HFFc6 (cell line): ENCODE measurements around the gene MCM8. TPM values are rescaled to one million over a fixed set of nuclear protein-coding genes. Genes with fewer than 3 reads are reported as not detected.

Experiments used
- DNase-seq: peaks from one replicate; pipeline ENCODE4 v3.0.0-alpha.2; 2018
- H3K27ac Mint-ChIP-seq: 2 replicates; pipeline ENCODE4 v1.8.0; 2020; ENCODE audit warnings: mild to moderate bottlenecking, mixed read lengths
- H3K27me3 Mint-ChIP-seq: 2 replicates; pipeline ENCODE4 v1.8.0; 2021; ENCODE audit warnings: mild to moderate bottlenecking, moderate library complexity, mixed read lengths; ENCODE audit not compliant: insufficient read depth
- H3K36me3 Mint-ChIP-seq: 2 replicates; pipeline ENCODE4 v1.8.0; 2021; ENCODE audit warnings: low read depth, mixed read lengths
- H3K4me1 Mint-ChIP-seq: 2 replicates; pipeline ENCODE4 v1.8.0; 2020; ENCODE audit warnings: low read depth, mixed read lengths
- H3K4me3 Mint-ChIP-seq: 2 replicates; pipeline ENCODE4 v1.8.0; 2020; ENCODE audit warnings: mild to moderate bottlenecking, moderate library complexity, mixed read lengths
- H3K9me3 Mint-ChIP-seq: 2 replicates; pipeline ENCODE4 v1.8.0; 2020; ENCODE audit warnings: mild to moderate bottlenecking, mixed read lengths
- CTCF ChIP-seq: fragments of 200-600 bp; sonication (generic); IDR thresholded peaks from 2 replicates; pipeline ENCODE4 v1.5.0; 2021; ENCODE audit warnings: antibody characterized with exemption, mild to moderate bottlenecking
- total RNA-seq, 6 experiments: library from RNA; stranded (reverse); fragmentation: NEBNext Ultra II Directional; extraction: Animal tissue kit (Norgen Biotek cat#: 25700); gene quantifications; 2 replicates in 1 of 6; 3 replicates in 5 of 6; pipeline ENCODE4 v1.2.3, GENCODE V29; 2021

The MCM8 gene
- total RNA-seq, 6 experiments from 2014 or later = 7.6 to 14.2 (median 13.8) TPM

GRCh38 chr20:5969940-5970339 lies 19.5 kb downstream of the MCM8 start:
- no peak for TF ChIP-seq CTCF
- no peak for DNase-seq
- H3K4me1 Mint-ChIP-seq = 0 out of 2 replicates have a peak, but pooled peaks cover 5% of the 10 kb centered on the region
- no peak overlapping the region for H3K4me3 Mint-ChIP-seq
- H3K27me3 Mint-ChIP-seq = no peaks in the 10 kb centered on the region; the same call in 1 of the 2 replicates
- no peak overlapping the region for H3K27ac Mint-ChIP-seq
- H3K36me3 Mint-ChIP-seq = peaks cover 7% of the 10 kb centered on the region
- H3K9me3 Mint-ChIP-seq = no peaks in the 10 kb centered on the region

DNA sequence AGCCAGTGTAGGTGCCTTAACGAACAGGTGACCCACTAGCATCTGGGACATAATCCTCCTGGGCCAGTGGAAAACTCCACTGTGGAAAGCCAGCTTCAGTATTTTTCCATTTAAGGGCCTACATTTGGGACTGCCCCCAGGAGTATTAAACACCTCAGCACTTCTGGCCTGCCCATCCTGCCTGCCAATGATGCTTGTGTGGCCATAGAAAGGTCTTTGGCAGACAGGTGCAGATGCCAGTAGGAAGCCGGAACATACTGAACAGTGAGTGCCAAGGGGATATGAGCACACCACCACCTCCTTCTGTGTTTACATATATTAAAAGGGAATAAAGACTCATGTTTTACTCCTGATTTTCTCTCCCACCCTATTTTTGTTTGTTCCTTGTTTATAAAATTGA lies 19.9 kb downstream of the MCM8 start:
- TF ChIP-seq CTCF = no peak
- Mint-ChIP-seq H3K27me3 (no peaks in the 10 kb centered on the region), H3K4me1 (0 out of 2 replicates have a peak, but pooled peaks cover 5% of the 10 kb centered on the region), H3K36me3 (peaks cover 7% of the 10 kb centered on the region), H3K9me3 (no peaks in the 10 kb centered on the region), H3K4me3 (no peak overlapping the region), H3K27ac (no peak overlapping the region)
- DNase-seq = no peak

GRCh38 chr20:5971203-5971602 lies 20.8 kb downstream of the MCM8 start:
- Mint-ChIP-seq H3K4me3 (no peak overlapping the region), H3K9me3 (no peaks in the 10 kb centered on the region), H3K27ac (no peak overlapping the region), H3K4me1 (0 out of 2 replicates have a peak, but pooled peaks cover 5% of the 10 kb centered on the region), H3K36me3 (peaks cover 7% of the 10 kb centered on the region; the same call in 1 of the 2 replicates), H3K27me3 (no peaks in the 10 kb centered on the region)
- TF ChIP-seq CTCF = no peak
- DNase-seq = no peak

- no peaks in the 10 kb centered on the region for H3K9me3 Mint-ChIP-seq
- H3K4me1 Mint-ChIP-seq = 0 out of 2 replicates have a peak, but pooled peaks cover 5% of the 10 kb centered on the region
- no peak overlapping the region for H3K4me3 Mint-ChIP-seq
- no peaks in the 10 kb centered on the region for H3K27me3 Mint-ChIP-seq
- TF ChIP-seq CTCF = no peak
- peak overlapping the region; percentile 16; the same call in 1 of the 2 replicates for H3K27ac Mint-ChIP-seq
- DNase-seq = no peak
- H3K36me3 Mint-ChIP-seq = no peaks in the 10 kb centered on the region
These were observed 22.7 kb downstream of the MCM8 start for GRCh38 chr20:5973172-5973571.

DNA sequence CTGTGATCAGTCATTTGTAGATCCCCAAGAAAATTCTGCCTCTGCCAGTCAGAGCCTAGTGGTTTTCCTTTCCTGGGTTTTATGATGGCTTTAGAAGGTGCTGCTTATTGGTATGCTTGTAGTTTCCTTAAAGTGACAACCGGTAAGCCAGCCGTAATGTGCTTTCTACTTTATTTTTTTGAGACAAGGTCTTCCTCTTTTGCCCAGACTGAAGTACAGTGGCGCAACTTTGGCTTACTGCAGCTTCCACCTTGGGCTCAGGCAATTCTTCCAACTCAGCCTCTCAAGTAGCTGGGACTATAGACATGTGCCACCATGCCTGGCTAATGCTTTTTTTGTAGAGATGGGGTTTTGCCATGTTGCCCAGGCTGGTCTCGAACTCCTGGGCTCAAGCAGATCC lies 23.5 kb downstream of the MCM8 start:
- H3K9me3 Mint-ChIP-seq = no peaks in the 10 kb centered on the region
- H3K27me3 Mint-ChIP-seq = no peaks in the 10 kb centered on the region
- 0 out of 2 replicates have a peak, but pooled peaks cover 5% of the 10 kb centered on the region for H3K4me1 Mint-ChIP-seq
- TF ChIP-seq CTCF = no peak
- no peak overlapping the region for H3K27ac Mint-ChIP-seq
- no peak overlapping the region for H3K4me3 Mint-ChIP-seq
- no peak for DNase-seq
- H3K36me3 Mint-ChIP-seq = no peaks in the 10 kb centered on the region

DNA sequence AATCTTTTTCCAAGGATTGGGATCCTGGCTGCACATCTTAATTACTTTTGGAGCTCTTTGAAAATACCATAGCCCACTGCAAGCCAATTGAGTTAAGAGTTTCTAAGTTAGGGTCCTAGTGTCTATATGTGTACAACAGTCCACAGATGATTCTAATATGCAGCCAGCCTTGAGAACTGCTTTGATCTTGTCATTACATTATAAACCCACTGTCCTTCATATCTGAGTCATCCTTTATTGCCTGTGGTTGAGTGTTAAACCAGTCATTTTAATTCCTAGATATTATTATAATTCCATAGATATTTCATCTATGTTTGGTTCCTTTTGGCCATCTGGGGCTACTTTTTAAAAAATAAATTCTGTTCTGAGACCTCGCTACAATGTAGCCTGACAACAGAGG lies 24.1 kb downstream of the MCM8 start:
- Mint-ChIP-seq H3K36me3 (no peaks in the 10 kb centered on the region; the same call in 1 of the 2 replicates), H3K27ac (peak overlapping the region; percentile 33; the same call in 1 of the 2 replicates), H3K27me3 (no peaks in the 10 kb centered on the region), H3K9me3 (no peaks in the 10 kb centered on the region), H3K4me3 (no peak overlapping the region), H3K4me1 (0 out of 2 replicates have a peak, but pooled peaks cover 5% of the 10 kb centered on the region)
- no peak for DNase-seq
- no peak for TF ChIP-seq CTCF
